ENCODE results near the gene RSRC2. TPM values are rescaled to one million over a fixed set of nuclear protein-coding genes. Genes with fewer than 3 reads are reported as not detected.

Gene RSRC2
- total and polyA plus RNA-seq, 4 donors: 36.6 to 77.2 (median 69.9) TPM

DNA sequence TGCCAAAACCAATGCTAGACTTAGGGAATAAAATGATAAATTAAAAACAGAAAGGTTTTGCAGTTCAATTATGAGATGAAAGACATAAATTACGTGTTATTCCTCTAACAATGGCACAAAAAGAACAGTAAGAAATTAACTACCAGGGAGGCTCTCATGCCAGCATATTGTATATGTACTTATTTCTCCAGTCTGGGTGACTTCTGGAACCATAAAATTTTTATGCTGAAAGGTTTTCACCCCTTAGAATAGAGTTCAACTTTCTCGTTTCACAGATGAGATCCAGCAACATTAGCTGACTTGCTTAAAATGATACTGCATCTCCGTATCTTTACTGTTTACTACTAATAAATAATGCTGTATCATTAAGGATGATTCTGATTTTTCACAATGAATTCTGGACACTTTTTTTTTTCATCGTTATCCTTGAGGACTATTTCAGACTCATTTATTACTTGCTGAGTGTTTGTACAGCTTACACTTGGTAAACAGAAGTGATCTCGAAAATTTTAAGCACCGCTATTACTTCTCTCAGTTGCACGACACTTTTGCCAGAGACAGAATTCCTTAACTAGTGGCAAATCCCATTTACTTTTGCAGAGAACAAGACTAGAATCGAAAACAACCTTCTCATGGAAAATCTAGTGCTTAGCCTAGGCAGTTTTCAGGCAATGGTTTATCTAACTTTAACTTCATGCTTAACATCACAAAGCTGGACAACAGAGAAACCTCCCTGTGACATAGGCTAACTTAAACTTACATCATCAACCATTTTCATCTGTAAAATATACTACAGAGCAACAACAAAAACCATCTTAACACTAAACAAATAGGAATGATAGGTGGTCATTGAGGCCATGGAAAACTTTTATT lies 2.7 kb downstream of the RSRC2 start:
- ATAC-seq (ENCODE audit: low FRiP score) (no peak), DNase-seq (no peak)
- intact Hi-C loops (cut with DNase I): loop anchor here (10.0 kb wide), 1 partner anchor 231 kb away; the partner anchor contains the start of gene DENR (in 2 of the 2)
- Histone ChIP-seq H3K4me1 (ENCODE audit: control insufficient read depth in 1 of 2, insufficient read depth in 2 of 2, low read length in 2 of 2) (peaks cover 0 to 2% of the 10 kb centered on the region in 2 donors), H3K9me3 (ENCODE audit: control insufficient read depth, low read length) (no peaks in the 10 kb centered on the region), H3K36me3 (ENCODE audit: control insufficient read depth in 1 of 2, insufficient read depth in 2 of 2, low read length in 1 of 2) (peaks cover 0 to 6% of the 10 kb centered on the region in 2 donors), H3K27ac (ENCODE audit: low read depth in 1 of 2, low read length in 2 of 2) (no peak overlapping the region), H3K4me3 (ENCODE audit: low read length in 2 of 2) (peak overlapping the region; percentile 36 to 69), H3K27me3 (ENCODE audit: control insufficient read depth in 1 of 2, insufficient read depth in 2 of 2, low read length in 1 of 2) (no peaks in the 10 kb centered on the region)
- 18 to 21% methylated on average over 8 of the region's 8 CpGs for WGBS, 2 donors

DNA sequence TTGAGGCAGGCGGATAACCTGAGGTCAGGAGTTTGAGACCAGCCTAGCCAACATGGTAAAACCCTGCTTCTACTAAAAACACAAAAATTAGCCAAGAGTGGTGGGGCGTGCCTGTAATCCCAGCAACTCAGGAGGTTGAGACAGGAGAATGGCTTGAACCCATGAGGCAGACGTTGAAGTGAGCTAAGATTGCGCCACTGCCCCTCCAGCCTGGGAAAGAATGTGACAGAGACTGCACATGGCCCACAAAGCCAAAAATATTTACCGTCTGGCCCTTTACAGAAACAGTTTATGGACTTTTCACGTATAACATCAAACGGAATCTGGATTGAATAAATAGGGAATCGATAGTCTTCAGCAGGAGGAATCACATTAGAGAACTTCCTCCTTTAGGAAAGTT lies 3.5 kb downstream of the RSRC2 start:
- 52% methylated on average over 8 of the region's 8 CpGs for WGBS, 2 donors
- Histone ChIP-seq H3K4me3 (ENCODE audit: low read length in 2 of 2) (no peak overlapping the region), H3K4me1 (ENCODE audit: control insufficient read depth in 1 of 2, insufficient read depth in 2 of 2, low read length in 2 of 2) (peaks cover 0 to 2% of the 10 kb centered on the region in 2 donors), H3K36me3 (ENCODE audit: control insufficient read depth in 1 of 2, insufficient read depth in 2 of 2, low read length in 1 of 2) (peaks cover 0 to 6% of the 10 kb centered on the region in 2 donors), H3K27ac (ENCODE audit: low read depth in 1 of 2, low read length in 2 of 2) (no peak overlapping the region), H3K27me3 (ENCODE audit: control insufficient read depth in 1 of 2, insufficient read depth in 2 of 2, low read length in 1 of 2) (no peaks in the 10 kb centered on the region), H3K9me3 (ENCODE audit: control insufficient read depth, low read length) (no peaks in the 10 kb centered on the region)
- intact Hi-C loops (cut with DNase I): loop anchor here (10.0 kb wide), 1 partner anchor 232 kb away; the partner anchor contains the start of gene DENR (in 2 of the 2)
- DNase-seq (no peak), ATAC-seq (ENCODE audit: low FRiP score) (no peak)

- H3K36me3 ChIP-seq (ENCODE audit: control insufficient read depth in 1 of 2, insufficient read depth in 2 of 2, low read length in 1 of 2): peaks cover 11% of the 10 kb centered on the region in 2 donors
- intact Hi-C loops (cut with DNase I): loop anchor here (10.0 kb wide), 1 partner anchor 234 kb away; the partner anchor contains the start of gene DENR (in 2 of the 2)
- 90% methylated on average over 4 of the region's 4 CpGs for WGBS, 2 donors
- H3K4me1 ChIP-seq (ENCODE audit: control insufficient read depth in 1 of 2, insufficient read depth in 2 of 2, low read length in 2 of 2): peaks cover 0 to 2% of the 10 kb centered on the region in 2 donors
- no peaks in the 10 kb centered on the region for H3K9me3 ChIP-seq (ENCODE audit: control insufficient read depth, low read length)
- H3K4me3 ChIP-seq (ENCODE audit: low read length in 2 of 2): no peak overlapping the region
- DNase-seq (no peak), ATAC-seq (ENCODE audit: low FRiP score) (no peak)
- H3K27me3 ChIP-seq (ENCODE audit: control insufficient read depth in 1 of 2, insufficient read depth in 2 of 2, low read length in 1 of 2): no peaks in the 10 kb centered on the region
- no peak overlapping the region for H3K27ac ChIP-seq (ENCODE audit: low read depth in 1 of 2, low read length in 2 of 2)
Measured at GRCh38 chr12:122520676-122521075, 6.1 kb downstream of the RSRC2 start.

GRCh38 chr12:122519418-122519817 lies 7.3 kb downstream of the RSRC2 start:
- ATAC-seq (ENCODE audit: low FRiP score) (no peak), DNase-seq (no peak)
- no peaks in the 10 kb centered on the region for H3K27me3 ChIP-seq (ENCODE audit: control insufficient read depth in 1 of 2, insufficient read depth in 2 of 2, low read length in 1 of 2)
- intact Hi-C loops (cut with DNase I): no loop called here
- H3K9me3 ChIP-seq (ENCODE audit: control insufficient read depth, low read length): no peaks in the 10 kb centered on the region
- H3K4me1 ChIP-seq (ENCODE audit: control insufficient read depth in 1 of 2, insufficient read depth in 2 of 2, low read length in 2 of 2): peaks cover 0 to 2% of the 10 kb centered on the region in 2 donors
- 76 to 80% methylated on average over 1 of the region's 1 CpG for whole genome bisulfite sequencing, 2 donors
- no peak overlapping the region for H3K27ac ChIP-seq (ENCODE audit: low read depth in 1 of 2, low read length in 2 of 2)
- H3K36me3 ChIP-seq (ENCODE audit: control insufficient read depth in 1 of 2, insufficient read depth in 2 of 2, low read length in 1 of 2): peaks cover 11% of the 10 kb centered on the region in 2 donors
- H3K4me3 ChIP-seq (ENCODE audit: low read length in 2 of 2): no peak overlapping the region

- intact Hi-C loops (cut with DNase I): no loop called here
- no peak overlapping the region for H3K27ac ChIP-seq (ENCODE audit: low read depth in 1 of 2, low read length in 2 of 2)
- H3K36me3 ChIP-seq (ENCODE audit: control insufficient read depth in 1 of 2, insufficient read depth in 2 of 2, low read length in 1 of 2): peaks cover 11% of the 10 kb centered on the region in 2 donors
- H3K4me3 ChIP-seq (ENCODE audit: low read length in 2 of 2): no peak overlapping the region
- no peaks in the 10 kb centered on the region for H3K27me3 ChIP-seq (ENCODE audit: control insufficient read depth in 1 of 2, insufficient read depth in 2 of 2, low read length in 1 of 2)
- no peak for ATAC-seq (ENCODE audit: low FRiP score)
- no peaks in the 10 kb centered on the region for H3K9me3 ChIP-seq (ENCODE audit: control insufficient read depth, low read length)
- DNase-seq: no peak
- H3K4me1 ChIP-seq (ENCODE audit: control insufficient read depth in 1 of 2, insufficient read depth in 2 of 2, low read length in 2 of 2): peaks cover 0 to 2% of the 10 kb centered on the region in 2 donors
- 88 to 97% methylated on average over 1 of the region's 1 CpG for WGBS, 2 donors
Measured at GRCh38 chr12:122518908-122519307, 7.8 kb downstream of the RSRC2 start.

DNA sequence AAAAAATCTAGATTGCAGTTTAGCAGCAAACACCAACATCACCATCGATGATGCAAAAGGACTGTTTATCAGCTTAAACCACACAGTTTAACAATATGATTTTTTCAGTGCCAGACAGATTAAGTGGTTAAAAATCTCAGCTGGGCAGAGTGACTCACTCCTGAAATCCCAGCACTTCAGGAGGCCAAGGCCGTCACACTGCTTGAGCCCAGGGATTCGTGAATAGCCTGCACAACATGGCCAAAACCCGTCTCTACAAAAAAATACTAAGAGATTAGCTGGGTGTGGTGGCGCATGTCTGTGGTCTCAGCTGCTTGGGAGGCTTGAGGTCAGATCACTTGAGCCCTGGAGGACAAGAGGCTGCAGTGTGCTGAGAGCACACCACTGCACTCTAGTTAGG lies 8.9 kb downstream of the RSRC2 start:
- H3K4me3 ChIP-seq (ENCODE audit: low read length in 2 of 2): no peak overlapping the region
- no peak for DNase-seq
- H3K36me3 ChIP-seq (ENCODE audit: control insufficient read depth in 1 of 2, insufficient read depth in 2 of 2, low read length in 1 of 2): peaks cover 11 to 15% of the 10 kb centered on the region in 2 donors
- 65% methylated on average over 5 of the region's 5 CpGs for WGBS, 2 donors
- intact Hi-C loops (cut with DNase I): no loop called here
- H3K27me3 ChIP-seq (ENCODE audit: control insufficient read depth in 1 of 2, insufficient read depth in 2 of 2, low read length in 1 of 2): no peaks in the 10 kb centered on the region
- no peak overlapping the region for H3K27ac ChIP-seq (ENCODE audit: low read depth in 1 of 2, low read length in 2 of 2)
- ATAC-seq (ENCODE audit: low FRiP score): no peak
- no peaks in the 10 kb centered on the region for H3K4me1 ChIP-seq (ENCODE audit: control insufficient read depth in 1 of 2, insufficient read depth in 2 of 2, low read length in 2 of 2)
- H3K9me3 ChIP-seq (ENCODE audit: control insufficient read depth, low read length): no peaks in the 10 kb centered on the region

- Histone ChIP-seq H3K4me1 (ENCODE audit: control insufficient read depth in 1 of 2, insufficient read depth in 2 of 2, low read length in 2 of 2) (no peaks in the 10 kb centered on the region), H3K27ac (ENCODE audit: low read depth in 1 of 2, low read length in 2 of 2) (no peak overlapping the region), H3K36me3 (ENCODE audit: control insufficient read depth in 1 of 2, insufficient read depth in 2 of 2, low read length in 1 of 2) (peaks cover 11 to 14% of the 10 kb centered on the region in 2 donors), H3K27me3 (ENCODE audit: control insufficient read depth in 1 of 2, insufficient read depth in 2 of 2, low read length in 1 of 2) (no peaks in the 10 kb centered on the region), H3K9me3 (ENCODE audit: control insufficient read depth, low read length) (no peaks in the 10 kb centered on the region), H3K4me3 (ENCODE audit: low read length in 2 of 2) (no peak overlapping the region)
- no peak for ATAC-seq (ENCODE audit: low FRiP score)
- DNase-seq: no peak
- WGBS, 2 donors: 85 to 86% methylated on average over 13 of the region's 13 CpGs
- intact Hi-C loops (cut with DNase I): no loop called here
Measured at GRCh38 chr12:122516544-122517361, 10.0 kb downstream of the RSRC2 start.

DNA sequence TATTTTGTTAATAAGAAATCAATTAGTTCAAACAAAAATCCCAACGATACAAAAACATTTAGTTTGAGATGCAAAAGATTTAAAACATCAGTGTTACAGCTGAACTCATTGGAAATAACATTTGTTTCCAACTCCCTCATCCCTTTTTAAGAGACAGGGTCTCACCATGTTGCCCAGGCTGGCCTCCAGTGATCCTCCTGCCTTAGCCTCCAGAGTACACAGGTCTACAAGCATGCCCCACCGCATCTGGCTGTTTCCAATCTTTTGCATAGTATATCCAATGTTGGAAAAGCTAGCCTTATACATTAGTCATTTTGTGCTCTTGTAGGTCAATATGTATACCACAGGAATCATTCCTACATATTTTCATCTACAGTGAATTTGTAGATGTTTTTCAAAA lies 11.5 kb downstream of the RSRC2 start:
- 89 to 93% methylated on average over 2 of the region's 2 CpGs for WGBS, 2 donors

More for the DNA sequence above, 11.5 kb downstream of the RSRC2 start:
- no peaks in the 10 kb centered on the region for H3K9me3 ChIP-seq (ENCODE audit: control insufficient read depth, low read length)
- H3K4me3 ChIP-seq (ENCODE audit: low read length in 2 of 2): no peak overlapping the region
- peaks cover 9 to 11% of the 10 kb centered on the region in 2 donors for H3K36me3 ChIP-seq (ENCODE audit: control insufficient read depth in 1 of 2, insufficient read depth in 2 of 2, low read length in 1 of 2)
- H3K27ac ChIP-seq (ENCODE audit: low read depth in 1 of 2, low read length in 2 of 2): no peak overlapping the region
- no peak for ATAC-seq (ENCODE audit: low FRiP score)
- H3K4me1 ChIP-seq (ENCODE audit: control insufficient read depth in 1 of 2, insufficient read depth in 2 of 2, low read length in 2 of 2): no peaks in the 10 kb centered on the region
- no peaks in the 10 kb centered on the region for H3K27me3 ChIP-seq (ENCODE audit: control insufficient read depth in 1 of 2, insufficient read depth in 2 of 2, low read length in 1 of 2)
- intact Hi-C loops (cut with DNase I): no loop called here
- DNase-seq: no peak

Measured in aorta (tissue), 5 donors.